GM04504 (cell line): ENCODE measurements around the gene SLC9A2.
A peak's percentile ranks its signal among the peaks of the same experiment; 100 is the strongest.

ENCODE experiments used
- DNase-seq: peaks from one replicate; pipeline ENCODE4 v3.0.0-alpha.2; 2012; ENCODE audit warnings: low read depth

SLC9A2 gene

DNA sequence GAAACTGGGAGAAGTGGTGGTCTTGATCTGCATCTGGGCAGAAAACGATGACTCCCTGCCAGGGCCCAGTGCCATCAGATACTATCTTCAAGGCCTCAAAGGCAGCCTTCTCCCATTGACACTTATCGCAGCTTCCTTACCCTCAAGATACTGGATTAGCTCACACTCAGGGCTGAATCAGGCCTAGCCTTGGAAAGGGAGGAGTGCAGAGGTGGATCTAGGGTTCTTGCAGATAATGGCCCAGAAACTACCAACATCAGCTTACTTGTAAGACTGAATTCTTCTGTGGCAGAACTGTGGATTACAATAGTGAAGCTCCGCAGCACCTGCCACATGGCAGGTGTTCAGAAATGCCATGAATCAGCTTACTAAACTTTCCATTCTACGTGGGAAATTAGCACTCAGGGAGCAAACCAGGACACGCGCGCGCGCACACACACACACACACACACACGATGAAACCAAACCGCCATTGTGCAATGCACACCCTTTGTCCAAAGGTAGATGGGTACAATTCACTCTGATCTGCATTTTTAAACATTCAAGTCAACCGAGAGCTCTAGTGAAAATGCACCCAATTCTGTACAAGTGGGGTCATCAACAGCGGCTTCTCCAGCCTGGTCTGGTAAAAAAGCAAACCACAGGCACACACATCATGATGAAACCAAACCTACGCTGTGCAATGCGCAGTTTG lies 116.2 kb downstream of the SLC9A2 start:
- no peak for DNase-seq

DNA sequence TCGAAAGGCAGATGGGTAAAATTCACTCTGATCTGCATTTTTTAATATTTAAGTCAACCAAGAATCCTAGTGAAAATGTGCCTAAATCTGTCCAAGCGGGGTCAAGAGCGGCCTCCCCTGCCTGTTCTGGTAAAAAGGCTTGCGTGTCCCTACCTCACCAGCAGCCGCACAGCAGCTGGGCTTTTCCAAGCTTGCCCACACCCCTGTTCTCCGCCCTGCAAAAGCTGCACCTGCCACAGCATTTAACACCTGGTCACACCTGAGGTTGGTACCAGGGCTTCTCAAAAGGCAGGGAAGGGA lies 116.7 kb downstream of the SLC9A2 start:
- DNase-seq = no peak

DNA sequence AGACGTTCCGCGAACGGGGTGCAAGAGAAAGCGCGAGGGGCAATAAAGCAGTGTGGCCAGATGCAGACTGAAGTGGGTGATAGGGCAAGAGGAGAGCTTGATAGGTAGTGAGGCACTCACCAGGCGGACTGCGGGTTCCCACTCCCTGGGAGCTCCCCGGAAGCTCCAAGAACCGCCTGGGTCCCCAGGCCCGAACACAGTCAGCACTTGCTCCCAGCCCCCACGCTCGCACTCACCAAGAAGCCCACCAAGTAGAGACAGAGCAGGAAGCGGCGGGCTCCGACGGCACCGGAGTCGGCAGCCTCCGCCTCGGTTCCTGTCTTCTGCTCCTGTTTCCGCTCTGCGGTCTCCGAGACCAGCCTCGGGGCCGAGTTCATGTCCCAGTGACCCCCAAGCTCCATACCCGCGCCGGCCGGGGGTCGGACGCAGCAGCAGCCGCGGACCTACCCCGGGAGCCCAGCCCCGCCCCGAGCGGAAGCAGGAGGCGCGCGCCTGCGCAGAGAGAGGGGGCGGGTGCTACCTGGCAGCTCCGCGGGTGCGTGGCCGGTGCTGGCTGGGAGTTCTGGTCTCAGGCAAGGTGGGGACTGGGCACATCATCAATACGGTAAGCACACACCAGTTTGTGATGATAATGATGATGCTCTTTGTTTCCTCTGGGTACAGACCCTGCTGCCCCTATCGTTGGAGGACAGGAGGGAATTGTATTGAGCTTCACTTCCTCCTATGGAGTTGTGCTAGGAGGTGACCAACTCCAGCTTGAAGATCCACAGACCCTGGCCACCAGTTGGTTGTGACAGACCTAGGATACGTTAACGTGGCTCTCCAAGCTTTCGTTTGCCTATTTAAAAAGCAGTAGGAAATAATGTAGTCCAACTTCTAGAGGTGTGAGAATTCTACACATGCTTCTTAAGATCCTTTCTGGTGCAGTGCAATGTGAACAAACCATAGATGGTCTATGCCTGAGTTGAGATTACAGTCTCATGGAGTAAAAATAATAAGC lies 117.4 kb downstream of the SLC9A2 start:
- peak; percentile 12 for DNase-seq

DNA sequence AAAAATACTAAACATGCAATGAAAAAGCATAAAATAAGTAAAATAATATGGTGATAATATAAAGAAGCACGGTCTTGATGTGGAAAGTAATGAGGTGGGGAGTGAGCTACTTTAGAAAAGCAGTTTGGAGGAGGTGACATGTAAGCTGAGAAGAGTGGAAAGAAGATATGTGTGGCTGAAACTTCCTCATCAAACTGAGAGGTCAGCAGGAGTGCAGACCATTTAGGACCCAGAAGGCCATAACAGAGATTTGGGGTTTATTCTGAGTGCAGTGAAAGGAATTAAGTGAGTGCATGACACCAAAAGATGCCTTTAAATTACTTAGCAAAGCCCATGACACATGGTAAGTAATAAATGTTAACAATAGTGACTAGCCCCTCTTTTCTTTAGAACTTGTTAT lies 118.1 kb downstream of the SLC9A2 start:
- no peak for DNase-seq

DNA sequence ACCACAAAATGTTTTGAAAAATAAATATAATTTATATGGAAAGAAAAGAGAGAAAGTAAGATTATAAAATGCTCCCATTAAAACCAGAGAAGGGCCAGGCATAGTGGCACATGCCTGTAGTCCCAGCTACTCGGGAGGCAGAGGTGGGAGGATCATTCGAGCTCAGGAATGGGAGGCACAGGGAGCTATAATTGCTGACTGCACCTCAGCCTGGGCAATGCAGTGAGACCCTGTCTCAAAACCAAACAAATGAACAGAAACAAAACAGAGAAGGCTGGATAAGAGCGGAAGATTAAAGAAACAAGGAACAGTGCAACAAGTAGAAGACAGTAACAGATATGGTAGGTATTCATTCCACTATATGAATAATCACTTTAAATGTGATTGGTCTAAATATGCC lies 123.9 kb downstream of the SLC9A2 start:
- DNase-seq = no peak

DNA sequence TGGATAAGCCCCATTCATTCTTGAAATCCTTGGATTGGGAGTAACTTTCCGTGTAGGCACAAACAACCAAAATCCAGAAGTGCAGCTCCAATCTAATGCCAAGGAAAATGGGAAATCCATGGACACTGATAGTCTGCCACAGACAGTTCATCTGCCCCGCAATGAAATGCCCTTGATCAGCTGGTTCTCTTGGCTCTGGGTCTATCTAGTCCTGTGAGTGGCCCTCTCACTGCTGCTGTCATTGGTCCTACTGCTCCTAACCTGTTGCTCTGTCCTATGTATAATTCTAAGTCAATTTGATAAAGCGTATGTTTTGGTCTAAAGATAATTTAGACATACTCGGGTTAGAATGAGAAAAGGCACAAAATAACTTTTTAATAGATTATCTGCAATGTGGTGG lies 128.8 kb downstream of the SLC9A2 start:
- no peak for DNase-seq

DNA sequence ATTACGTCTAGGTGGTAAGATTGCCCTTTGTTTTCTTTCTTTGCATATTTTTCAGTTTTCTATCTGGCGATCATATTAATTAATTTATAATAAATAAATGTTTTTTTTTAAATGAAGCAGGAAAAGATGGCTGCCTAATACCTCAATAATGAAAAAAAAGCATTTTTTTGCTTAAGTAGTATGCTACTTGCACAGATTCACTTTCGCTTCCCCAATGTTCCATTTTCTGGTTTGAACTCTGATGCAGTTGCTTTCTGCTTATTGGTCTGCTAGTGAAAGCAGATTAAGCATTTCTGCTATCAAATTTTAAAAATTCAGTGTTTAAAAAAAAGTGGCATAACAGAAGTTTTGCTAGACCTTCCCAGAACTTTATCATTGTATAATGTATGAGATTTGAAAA lies 130.6 kb downstream of the SLC9A2 start:
- DNase-seq = no peak

DNA sequence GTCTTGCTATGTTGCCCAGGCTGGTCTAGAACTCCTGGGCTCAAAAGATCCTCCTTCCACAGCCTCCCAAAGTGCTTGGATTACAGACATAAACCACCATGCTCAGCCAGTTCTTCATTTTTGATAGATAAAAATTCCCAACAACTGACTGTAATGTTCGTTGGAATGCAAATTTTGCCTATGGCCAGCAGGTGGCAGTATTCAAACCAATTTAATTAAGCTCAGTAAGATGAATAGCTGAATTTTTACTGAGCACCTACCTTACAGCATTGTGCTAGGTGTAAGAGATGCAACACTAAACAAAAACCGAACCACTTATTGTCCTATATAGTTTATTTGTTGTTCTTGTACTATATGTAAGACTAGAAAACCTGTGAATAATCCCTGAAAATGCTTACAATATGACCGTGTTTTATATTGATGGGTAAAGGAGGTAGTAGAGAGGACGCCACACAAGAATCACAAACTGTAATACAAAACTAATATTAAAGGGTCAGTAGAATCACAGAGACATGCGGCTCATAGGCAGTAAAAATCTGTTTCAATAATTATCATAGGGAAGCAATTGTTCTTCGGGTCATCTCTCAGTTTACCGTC lies 134.3 kb downstream of the SLC9A2 start:
- peak; percentile 12 for DNase-seq

DNA sequence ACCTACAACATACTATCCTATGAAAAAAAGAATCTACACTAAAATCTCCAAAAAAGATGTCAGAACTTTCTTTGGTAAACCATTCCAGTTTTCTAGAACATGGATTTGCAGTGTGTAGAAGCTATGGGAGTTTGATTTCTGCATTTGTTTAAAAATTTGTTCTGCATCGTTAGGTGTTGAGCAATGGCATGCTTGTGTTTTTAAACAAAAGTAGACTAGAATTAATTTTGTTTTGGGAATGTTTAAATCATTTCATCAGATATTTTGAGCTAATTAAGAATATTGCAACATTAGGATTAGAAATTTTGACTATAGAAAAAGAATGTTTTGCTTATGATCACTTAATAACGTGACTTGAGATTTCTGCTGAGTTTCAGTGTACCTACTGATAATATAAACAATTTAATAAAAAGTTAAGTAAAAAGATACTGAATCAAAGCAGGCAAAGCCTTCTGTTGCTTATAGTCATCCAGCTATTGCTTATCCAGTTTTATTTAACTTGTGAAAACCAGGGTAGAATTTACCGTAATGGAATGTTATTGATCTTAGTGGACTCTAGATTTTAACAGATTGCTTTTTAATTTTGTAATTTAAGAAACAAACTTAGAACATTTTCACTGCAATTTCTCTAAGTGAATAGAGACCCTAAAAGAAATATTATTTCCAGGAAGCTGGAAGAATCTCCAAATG lies 135.2 kb downstream of the SLC9A2 start:
- no peak for DNase-seq

DNA sequence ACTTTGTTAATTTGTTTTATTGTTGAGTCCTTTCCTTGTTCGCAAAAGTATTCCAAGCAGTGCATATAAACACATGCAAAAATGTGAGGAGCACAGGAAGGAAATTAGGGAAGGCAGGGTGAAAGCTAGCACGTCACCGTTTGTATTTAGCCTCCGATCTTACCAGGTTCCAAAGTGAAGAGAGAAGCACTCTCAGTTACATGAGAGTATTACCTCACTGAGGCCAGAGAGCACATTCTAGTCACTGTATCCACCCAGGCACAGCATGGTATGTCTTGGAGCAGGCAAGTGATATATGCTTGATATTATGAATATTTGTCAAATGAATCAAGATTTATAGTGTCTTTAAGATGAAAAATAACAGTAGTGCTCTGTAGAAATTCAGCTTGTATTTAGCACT lies 135.9 kb downstream of the SLC9A2 start:
- no peak for DNase-seq

DNA sequence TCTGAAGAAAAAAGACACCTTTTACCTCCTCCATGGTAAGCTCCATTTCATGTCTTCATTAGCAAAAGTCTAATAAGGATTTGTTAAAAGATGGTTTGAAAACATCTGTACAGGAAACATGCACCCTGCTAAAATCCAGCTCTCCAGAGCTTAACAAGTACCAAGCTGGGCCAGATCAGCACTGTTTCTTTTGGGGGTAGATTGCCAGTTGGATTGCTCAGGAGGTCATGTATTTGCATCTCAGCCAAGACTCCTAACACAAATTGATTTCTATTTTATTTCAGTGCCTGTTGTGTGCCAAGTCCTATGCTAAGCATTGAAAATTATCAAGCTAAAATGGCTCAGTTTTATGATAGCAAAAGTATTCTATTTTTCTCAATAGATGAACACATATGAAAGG lies 139.1 kb downstream of the SLC9A2 start:
- DNase-seq = no peak
